ENCODE data around the gene PDK1. TPM values are rescaled to one million over a fixed set of nuclear protein-coding genes. Genes with fewer than 3 reads are reported as not detected.

The PDK1 gene
- total and polyA plus RNA-seq, 2 experiments from 2014 or later = 25.6 to 42.0 TPM

DNA sequence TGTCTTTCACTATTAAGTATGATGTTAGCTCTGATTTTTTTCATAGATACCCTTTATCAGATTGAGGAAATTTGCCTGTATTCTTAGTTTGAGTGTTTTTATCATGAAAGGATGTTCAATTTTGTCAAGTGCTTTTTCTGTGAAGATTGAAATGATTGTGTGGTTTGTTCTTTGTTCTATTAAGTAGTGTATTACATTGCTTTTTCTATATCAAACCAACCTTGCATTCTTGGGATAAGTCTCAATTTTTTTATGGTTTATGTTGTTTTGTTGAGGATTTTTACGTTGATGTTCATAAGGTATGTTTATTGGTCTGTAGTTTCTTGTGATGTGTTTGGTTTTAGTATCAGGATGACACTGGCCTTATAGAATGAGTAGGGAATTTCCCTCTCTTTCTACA lies 19.1 kb downstream of the PDK1 start:
- Mint-ChIP-seq H3K36me3 (ENCODE audit: low read depth) (peaks cover 78% of the 10 kb centered on the region), H3K9me3 (peaks cover 35% of the 10 kb centered on the region; the same call in 2 of the 3 replicates), H3K4me3 (no peak overlapping the region), H3K27me3 (ENCODE audit: insufficient read depth, low read depth, poor library complexity) (peaks cover 6% of the 10 kb centered on the region), H3K4me1 (peaks cover 11% of the 10 kb centered on the region), H3K27ac (no peak overlapping the region)
- Histone ChIP-seq H3K27me3 (ENCODE audit: insufficient read depth) (no peaks in the 10 kb centered on the region), H3K27ac (ENCODE audit: low read depth) (no peak overlapping the region), H4K20me1 (replicated peaks; ENCODE audit: insufficient read depth) (no peaks in the 10 kb centered on the region), H3K9me2 (ENCODE audit: insufficient read depth) (no peaks in the 10 kb centered on the region), H3K4me1 (ENCODE audit: insufficient read depth) (0 out of 2 replicates have a peak, but pooled peaks cover 12% of the 10 kb centered on the region), H3F3A (replicated peaks; ENCODE audit: low read depth) (no peaks in the 10 kb centered on the region), H3K36me3 (ENCODE audit: insufficient read depth) (0 out of 2 replicates have a peak, but pooled peaks cover 11% of the 10 kb centered on the region), H3K79me2 (replicated peaks; ENCODE audit: insufficient read depth) (peaks cover 23% of the 10 kb centered on the region), H3K4me3 (no peak overlapping the region), H3K4me2 (no peak overlapping the region), H2AFZ (no peak overlapping the region)
- TF ChIP-seq, protein P1, sequence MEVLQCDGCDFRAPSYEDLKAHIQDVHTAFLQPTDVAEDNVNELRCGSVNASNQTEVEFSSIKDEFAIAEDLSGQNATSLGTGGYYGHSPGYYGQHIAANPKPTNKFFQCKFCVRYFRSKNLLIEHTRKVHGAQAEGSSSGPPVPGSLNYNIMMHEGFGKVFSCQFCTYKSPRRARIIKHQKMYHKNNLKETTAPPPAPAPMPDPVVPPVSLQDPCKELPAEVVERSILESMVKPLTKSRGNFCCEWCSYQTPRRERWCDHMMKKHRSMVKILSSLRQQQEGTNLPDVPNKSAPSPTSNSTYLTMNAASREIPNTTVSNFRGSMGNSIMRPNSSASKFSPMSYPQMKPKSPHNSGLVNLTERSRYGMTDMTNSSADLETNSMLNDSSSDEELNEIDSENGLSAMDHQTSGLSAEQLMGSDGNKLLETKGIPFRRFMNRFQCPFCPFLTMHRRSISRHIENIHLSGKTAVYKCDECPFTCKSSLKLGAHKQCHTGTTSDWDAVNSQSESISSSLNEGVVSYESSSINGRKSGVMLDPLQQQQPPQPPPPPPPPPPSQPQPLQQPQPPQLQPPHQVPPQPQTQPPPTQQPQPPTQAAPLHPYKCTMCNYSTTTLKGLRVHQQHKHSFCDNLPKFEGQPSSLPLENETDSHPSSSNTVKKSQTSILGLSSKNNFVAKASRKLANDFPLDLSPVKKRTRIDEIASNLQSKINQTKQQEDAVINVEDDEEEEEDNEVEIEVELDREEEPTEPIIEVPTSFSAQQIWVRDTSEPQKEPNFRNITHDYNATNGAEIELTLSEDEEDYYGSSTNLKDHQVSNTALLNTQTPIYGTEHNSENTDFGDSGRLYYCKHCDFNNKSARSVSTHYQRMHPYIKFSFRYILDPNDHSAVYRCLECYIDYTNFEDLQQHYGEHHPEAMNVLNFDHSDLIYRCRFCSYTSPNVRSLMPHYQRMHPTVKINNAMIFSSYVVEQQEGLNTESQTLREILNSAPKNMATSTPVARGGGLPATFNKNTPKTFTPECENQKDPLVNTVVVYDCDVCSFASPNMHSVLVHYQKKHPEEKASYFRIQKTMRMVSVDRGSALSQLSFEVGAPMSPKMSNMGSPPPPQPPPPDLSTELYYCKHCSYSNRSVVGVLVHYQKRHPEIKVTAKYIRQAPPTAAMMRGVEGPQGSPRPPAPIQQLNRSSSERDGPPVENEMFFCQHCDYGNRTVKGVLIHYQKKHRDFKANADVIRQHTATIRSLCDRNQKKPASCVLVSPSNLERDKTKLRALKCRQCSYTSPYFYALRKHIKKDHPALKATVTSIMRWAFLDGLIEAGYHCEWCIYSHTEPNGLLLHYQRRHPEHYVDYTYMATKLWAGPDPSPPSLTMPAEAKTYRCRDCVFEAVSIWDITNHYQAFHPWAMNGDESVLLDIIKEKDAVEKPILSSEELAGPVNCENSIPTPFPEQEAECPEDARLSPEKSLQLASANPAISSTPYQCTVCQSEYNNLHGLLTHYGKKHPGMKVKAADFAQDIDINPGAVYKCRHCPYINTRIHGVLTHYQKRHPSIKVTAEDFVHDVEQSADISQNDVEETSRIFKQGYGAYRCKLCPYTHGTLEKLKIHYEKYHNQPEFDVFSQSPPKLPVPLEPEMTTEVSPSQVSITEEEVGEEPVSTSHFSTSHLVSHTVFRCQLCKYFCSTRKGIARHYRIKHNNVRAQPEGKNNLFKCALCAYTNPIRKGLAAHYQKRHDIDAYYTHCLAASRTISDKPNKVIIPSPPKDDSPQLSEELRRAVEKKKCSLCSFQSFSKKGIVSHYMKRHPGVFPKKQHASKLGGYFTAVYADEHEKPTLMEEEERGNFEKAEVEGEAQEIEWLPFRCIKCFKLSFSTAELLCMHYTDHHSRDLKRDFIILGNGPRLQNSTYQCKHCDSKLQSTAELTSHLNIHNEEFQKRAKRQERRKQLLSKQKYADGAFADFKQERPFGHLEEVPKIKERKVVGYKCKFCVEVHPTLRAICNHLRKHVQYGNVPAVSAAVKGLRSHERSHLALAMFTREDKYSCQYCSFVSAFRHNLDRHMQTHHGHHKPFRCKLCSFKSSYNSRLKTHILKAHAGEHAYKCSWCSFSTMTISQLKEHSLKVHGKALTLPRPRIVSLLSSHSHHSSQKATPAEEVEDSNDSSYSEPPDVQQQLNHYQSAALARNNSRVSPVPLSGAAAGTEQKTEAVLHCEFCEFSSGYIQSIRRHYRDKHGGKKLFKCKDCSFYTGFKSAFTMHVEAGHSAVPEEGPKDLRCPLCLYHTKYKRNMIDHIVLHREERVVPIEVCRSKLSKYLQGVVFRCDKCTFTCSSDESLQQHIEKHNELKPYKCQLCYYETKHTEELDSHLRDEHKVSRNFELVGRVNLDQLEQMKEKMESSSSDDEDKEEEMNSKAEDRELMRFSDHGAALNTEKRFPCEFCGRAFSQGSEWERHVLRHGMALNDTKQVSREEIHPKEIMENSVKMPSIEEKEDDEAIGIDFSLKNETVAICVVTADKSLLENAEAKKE (CRISPR knock-in tag; IDR thresholded peaks at IDR 0.05) = no peak
- TF ChIP-seq CREB1 (CRISPR knock-in tag; IDR thresholded peaks at IDR 0.05; ENCODE audit: low read depth) (no peak), EZH2 (IDR thresholded peaks at IDR 0.05; ENCODE audit: low read depth, unreplicated experiment) (no peak), POLR2AphosphoS5 (IDR thresholded peaks at IDR 0.05; ENCODE audit: low read depth) (no peak), ZNF331 (CRISPR knock-in tag; IDR thresholded peaks at IDR 0.05; ENCODE audit: low read depth) (no peak), JUNB (IDR thresholded peaks at IDR 0.05; ENCODE audit: unreplicated experiment) (no peak), ZNF114 (CRISPR knock-in tag; IDR thresholded peaks at IDR 0.05) (no peak), STAT1 (IDR thresholded peaks at IDR 0.05; ENCODE audit: unreplicated experiment) (no peak)
- TF ChIP-seq, protein P2, sequence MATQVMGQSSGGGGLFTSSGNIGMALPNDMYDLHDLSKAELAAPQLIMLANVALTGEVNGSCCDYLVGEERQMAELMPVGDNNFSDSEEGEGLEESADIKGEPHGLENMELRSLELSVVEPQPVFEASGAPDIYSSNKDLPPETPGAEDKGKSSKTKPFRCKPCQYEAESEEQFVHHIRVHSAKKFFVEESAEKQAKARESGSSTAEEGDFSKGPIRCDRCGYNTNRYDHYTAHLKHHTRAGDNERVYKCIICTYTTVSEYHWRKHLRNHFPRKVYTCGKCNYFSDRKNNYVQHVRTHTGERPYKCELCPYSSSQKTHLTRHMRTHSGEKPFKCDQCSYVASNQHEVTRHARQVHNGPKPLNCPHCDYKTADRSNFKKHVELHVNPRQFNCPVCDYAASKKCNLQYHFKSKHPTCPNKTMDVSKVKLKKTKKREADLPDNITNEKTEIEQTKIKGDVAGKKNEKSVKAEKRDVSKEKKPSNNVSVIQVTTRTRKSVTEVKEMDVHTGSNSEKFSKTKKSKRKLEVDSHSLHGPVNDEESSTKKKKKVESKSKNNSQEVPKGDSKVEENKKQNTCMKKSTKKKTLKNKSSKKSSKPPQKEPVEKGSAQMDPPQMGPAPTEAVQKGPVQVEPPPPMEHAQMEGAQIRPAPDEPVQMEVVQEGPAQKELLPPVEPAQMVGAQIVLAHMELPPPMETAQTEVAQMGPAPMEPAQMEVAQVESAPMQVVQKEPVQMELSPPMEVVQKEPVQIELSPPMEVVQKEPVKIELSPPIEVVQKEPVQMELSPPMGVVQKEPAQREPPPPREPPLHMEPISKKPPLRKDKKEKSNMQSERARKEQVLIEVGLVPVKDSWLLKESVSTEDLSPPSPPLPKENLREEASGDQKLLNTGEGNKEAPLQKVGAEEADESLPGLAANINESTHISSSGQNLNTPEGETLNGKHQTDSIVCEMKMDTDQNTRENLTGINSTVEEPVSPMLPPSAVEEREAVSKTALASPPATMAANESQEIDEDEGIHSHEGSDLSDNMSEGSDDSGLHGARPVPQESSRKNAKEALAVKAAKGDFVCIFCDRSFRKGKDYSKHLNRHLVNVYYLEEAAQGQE (IDR thresholded peaks at IDR 0.05; ENCODE audit: unreplicated experiment) = no peak
- ATAC-seq (no peak), DNase-seq (ENCODE audit: low spot score) (no peak)
